Activated CD4-positive, CD25-positive, alpha-beta regulatory T cell treated with anti-CD3 and anti-CD28 coated beads, Interleukin-2, amount 50 U/mL, for 16 hours (primary cell): ENCODE results near the gene FNDC3B.

Source experiments
- DNase-seq: peaks from one replicate; pipeline ENCODE4 v3.0.0-alpha.2; 2020; ENCODE audit warnings: low read depth, low spot score

Gene FNDC3B

GRCh38 chr3:172148702-172149565, 109.6 kb downstream of the FNDC3B start:
- DNase-seq: no peak

GRCh38 chr3:172150268-172150667, 110.9 kb downstream of the FNDC3B start:
- DNase-seq: no peak

- no peak for DNase-seq
Observed at GRCh38 chr3:172150913-172151650, 111.7 kb downstream of the FNDC3B start.

- no peak for DNase-seq
Observed at GRCh38 chr3:172151651-172152649, 112.6 kb downstream of the FNDC3B start.

- DNase-seq: no peak
Observed at GRCh38 chr3:172152874-172153273, 113.5 kb downstream of the FNDC3B start.

- DNase-seq: no peak
Observed at GRCh38 chr3:172153335-172153861, 114.0 kb downstream of the FNDC3B start.

GRCh38 chr3:172154768-172155664, 115.6 kb downstream of the FNDC3B start:
- DNase-seq: no peak

- DNase-seq: no peak
Observed at GRCh38 chr3:172155897-172156585, 116.7 kb downstream of the FNDC3B start.

- no peak for DNase-seq
Observed at GRCh38 chr3:172156586-172156955, 117.2 kb downstream of the FNDC3B start.

- DNase-seq: no peak
Observed at GRCh38 chr3:172157564-172158258, 118.3 kb downstream of the FNDC3B start.

- no peak for DNase-seq
Observed at GRCh38 chr3:172158741-172159140, 119.4 kb downstream of the FNDC3B start.

GRCh38 chr3:172159376-172159775, 120.0 kb downstream of the FNDC3B start:
- DNase-seq: no peak

- DNase-seq: no peak
Observed at GRCh38 chr3:172159962-172160538, 120.7 kb downstream of the FNDC3B start.

- no peak for DNase-seq
Observed at GRCh38 chr3:172161133-172161789, 121.9 kb downstream of the FNDC3B start.

GRCh38 chr3:172161959-172162358, 122.6 kb downstream of the FNDC3B start:
- no peak for DNase-seq

- no peak for DNase-seq
Observed at GRCh38 chr3:172163320-172163719, 123.9 kb downstream of the FNDC3B start.

GRCh38 chr3:172164620-172165362, 125.4 kb downstream of the FNDC3B start:
- no peak for DNase-seq

GRCh38 chr3:172166261-172166660, 126.9 kb downstream of the FNDC3B start:
- no peak for DNase-seq
